ENCODE results near the gene ABCD1.
"Not testable (repeated sequence)": the region's sequence is repeated elsewhere in the genome, so short reads cannot be mapped to it uniquely, and the experiment has no call there.

Gene ABCD1

DNA sequence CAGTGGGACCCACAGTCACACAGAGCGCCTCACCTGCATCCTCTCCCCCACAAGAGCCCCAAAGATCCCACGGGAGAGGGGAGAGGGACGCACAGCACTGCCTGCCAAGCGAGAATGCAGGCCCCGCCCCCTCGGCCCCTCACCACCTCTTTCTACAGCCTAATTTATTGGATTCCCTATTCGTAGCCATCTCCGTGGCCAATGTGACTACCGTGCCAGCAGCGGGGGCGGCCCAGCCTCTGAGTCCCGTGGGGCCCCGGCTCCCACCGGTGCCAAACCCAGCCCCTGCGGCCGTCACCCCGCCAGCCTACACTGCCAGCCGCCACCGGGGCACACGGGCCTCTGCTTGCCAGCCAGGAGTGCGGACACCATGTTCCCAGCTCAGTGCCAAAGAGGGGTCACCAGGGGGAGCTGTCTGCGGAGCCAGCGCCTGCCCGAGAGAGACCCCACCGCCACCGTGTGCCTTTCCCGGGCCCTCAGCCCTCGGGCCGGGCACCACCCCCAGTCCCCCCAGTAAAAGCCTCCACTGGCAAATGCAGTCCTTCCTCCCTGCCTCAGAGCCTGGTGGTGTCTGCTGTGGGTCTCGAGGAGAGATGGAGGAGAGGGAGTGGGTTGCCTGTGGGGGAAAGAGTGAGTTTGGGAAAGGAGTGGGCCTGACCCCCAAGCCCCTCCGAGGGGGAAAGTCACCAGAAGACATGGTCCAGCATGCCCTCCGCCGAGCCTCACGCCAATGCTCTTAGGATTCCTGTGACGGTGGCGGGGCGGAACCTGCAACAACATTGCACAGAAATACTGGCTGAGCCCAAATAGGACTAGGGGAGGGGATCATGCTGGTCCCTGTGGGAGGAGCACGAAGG is 19.8 kb downstream of the ABCD1 start:
- H3K27ac ChIP-seq, result peak overlapping the region in 2 of 21 experiments; percentile 14 to 31
- no peak overlapping the region for H3K4me3 ChIP-seq

DNA sequence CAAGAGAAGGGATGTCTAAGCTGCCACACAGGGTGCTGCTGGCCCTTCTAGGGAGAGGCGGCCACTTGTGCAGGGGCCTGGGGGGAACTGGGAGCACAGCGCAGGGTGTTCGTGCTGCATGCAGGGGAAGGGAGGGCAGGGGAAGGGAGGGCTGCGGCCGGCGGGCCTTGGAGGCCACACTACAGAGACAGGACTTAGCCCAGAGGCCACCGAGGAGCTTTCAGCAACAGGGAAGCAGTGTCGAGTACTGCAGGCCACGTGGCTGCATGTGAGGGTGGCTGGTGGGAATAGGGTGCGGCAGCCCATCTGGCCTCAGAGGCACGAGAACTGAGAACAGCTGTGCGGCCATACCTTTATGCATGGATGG is 20.4 kb downstream of the ABCD1 start:
- not testable (repeated sequence) for H3K4me3 ChIP-seq, H3K27ac ChIP-seq

DNA sequence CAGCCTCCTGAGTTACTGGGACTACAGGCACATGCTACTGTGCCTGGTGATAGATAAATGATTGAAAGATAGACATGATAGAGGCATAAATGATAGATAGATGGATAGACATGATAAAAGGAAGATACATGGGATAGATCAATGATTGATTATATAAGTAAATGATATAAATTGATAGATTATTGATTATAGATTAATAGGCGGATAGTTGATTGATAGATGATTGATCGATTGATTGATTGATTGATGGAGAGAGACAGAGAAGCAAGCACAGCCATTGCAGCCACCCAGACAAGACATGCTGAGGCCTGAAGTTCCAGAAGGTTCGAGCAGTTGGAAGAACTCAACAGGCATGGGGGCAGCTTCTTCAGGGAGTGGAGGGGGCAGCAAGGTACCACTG is 21.7 kb downstream of the ABCD1 start:
- H3K27ac ChIP-seq, result no peak overlapping the region
- no peak overlapping the region for H3K4me3 ChIP-seq

- not testable (repeated sequence) for H3K4me3 ChIP-seq, H3K27ac ChIP-seq
Measured at GRCh38 chrX:153746991-153747390, 22.3 kb downstream of the ABCD1 start.

- not testable (repeated sequence) for H3K27ac ChIP-seq, H3K4me3 ChIP-seq
Measured at GRCh38 chrX:153749017-153749416, 24.4 kb downstream of the ABCD1 start.

DNA sequence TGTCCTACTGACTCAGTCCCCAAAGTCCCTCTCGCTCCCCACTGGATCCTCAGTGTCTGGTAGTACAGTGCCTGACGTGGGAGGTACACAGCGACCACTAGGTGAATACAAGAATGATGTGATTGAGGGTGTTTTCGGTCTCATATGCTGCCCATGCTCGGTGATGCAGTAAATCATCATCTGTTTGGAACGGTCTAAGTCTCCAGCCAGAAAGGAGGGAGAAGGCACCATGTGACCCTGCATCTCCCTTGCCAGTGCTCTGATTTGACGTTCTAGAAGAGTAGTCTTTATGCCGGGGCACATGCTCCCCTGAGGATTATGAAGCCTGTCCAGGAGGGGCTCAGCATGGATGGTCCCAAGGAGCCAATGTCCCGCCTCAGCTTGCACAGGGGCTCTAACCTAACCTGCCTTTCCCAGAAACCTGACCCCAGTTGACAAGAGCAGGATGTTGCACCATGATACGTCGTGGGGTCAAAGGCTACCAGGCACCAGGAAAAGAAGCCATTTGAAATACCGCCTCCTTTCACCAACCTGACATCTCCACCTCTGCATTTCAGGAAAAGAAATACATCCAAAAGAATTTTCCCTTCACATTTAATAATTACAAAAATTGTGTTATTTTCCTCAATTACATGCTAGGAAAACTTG is 25.6 kb downstream of the ABCD1 start:
- Histone ChIP-seq H3K27ac (no peak overlapping the region), H3K4me3 (no peak overlapping the region)

- H3K27ac ChIP-seq, result no peak overlapping the region
Measured at GRCh38 chrX:153755136-153755535, 30.5 kb downstream of the ABCD1 start.

GRCh38 chrX:153761863-153762262 is 37.2 kb downstream of the ABCD1 start:
- Histone ChIP-seq H3K27ac (no peak overlapping the region), H3K4me3 (no peak overlapping the region)

More at GRCh38 chrX:153755136-153755535, 30.5 kb downstream of the ABCD1 start:
- H3K4me3 ChIP-seq, result no peak overlapping the region

DNA sequence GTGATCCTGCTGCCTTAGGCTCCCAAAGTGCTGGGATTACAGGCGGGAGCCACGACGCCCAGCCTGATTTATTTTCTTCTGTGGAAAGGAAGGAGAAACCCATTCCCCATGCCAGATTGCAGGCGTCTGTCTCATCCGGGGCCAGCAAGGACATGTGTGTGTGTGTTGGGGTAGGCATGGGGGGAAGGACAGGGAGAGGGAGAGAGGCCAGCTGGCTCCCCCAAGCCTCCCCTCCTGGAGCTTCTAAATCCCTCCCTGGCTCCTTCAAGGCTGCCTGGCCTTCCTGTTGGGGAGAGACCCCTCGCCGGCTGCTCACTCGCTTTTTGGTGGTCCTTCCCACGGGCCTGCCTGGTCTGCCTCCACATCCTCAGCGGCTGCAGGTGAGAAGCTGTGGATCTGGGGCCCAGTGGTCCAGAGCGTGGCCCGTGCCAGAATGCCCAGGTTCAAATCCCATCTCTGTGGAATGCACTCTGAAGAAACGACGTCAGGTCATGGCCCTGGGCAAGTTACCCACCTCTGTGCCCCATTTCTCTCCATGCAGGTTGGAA is 38.0 kb downstream of the ABCD1 start:
- Histone ChIP-seq H3K4me3 (no peak overlapping the region), H3K27ac (no peak overlapping the region)

- no peak overlapping the region for H3K4me3 ChIP-seq
Measured at GRCh38 chrX:153763298-153763932, 38.8 kb downstream of the ABCD1 start.

DNA sequence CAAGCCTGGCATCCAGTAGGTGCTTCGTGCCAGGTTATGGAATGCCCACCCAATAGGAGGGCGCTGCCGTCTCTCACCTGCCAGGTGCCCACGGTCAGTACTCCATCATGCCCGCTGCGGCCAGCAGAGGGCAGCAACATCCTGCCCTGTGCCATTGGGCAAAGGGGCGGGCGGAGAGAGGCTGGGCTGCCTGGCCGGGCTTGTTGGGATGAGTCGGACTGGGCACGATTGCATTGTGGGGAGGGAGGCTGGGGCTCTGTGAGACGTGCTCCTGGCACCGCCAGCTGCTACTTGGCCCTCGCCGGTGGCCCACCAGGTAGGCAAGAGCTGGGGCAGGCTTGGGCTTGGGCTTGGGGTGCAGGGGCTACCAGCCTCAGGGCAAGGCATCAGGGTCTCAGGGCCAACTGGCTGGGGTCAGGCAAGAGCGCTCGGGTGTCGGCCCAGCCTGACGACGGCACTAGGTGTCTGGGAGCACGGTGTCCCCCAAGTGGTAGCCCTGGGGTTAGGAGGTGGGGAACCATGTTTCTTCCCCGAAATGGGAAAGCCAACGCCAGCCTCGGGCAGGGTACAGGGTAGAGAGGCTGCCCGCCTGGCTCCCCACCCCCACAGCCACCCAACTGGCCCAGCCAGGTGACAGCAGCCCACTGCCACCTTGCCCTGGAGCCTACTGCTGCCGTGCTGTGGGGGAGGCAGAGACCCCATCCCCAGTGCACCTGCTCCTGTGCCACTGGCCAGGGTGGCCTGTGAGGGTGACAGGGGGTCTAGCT is 39.5 kb downstream of the ABCD1 start, which contains the start of gene PLXNB3:
TSS of gene PLXNB3 (plus strand) at position 261 of the 767 bp plus-strand sequence. CDS start 1,287 bp downstream, outside the sequence.
- Histone ChIP-seq H3K4me3 (peak within 1 kb of the TSS in 3 of 7 experiments; percentile 14 to 33 (median 16)), H3K27ac (peak within 1 kb of the TSS in 8 of 21 experiments; percentile 23 to 62 (median 40))

More at GRCh38 chrX:153763298-153763932, 38.8 kb downstream of the ABCD1 start:
- H3K27ac ChIP-seq, result no peak overlapping the region

GRCh38 chrX:153764786-153765137 is 40.1 kb downstream of the ABCD1 start:
- H3K27ac ChIP-seq, result peak overlapping the region in 6 of 21 experiments; percentile 16 to 62 (median 34)
- peak overlapping the region in 2 of 7 experiments; percentile 14 to 33 for H3K4me3 ChIP-seq

DNA sequence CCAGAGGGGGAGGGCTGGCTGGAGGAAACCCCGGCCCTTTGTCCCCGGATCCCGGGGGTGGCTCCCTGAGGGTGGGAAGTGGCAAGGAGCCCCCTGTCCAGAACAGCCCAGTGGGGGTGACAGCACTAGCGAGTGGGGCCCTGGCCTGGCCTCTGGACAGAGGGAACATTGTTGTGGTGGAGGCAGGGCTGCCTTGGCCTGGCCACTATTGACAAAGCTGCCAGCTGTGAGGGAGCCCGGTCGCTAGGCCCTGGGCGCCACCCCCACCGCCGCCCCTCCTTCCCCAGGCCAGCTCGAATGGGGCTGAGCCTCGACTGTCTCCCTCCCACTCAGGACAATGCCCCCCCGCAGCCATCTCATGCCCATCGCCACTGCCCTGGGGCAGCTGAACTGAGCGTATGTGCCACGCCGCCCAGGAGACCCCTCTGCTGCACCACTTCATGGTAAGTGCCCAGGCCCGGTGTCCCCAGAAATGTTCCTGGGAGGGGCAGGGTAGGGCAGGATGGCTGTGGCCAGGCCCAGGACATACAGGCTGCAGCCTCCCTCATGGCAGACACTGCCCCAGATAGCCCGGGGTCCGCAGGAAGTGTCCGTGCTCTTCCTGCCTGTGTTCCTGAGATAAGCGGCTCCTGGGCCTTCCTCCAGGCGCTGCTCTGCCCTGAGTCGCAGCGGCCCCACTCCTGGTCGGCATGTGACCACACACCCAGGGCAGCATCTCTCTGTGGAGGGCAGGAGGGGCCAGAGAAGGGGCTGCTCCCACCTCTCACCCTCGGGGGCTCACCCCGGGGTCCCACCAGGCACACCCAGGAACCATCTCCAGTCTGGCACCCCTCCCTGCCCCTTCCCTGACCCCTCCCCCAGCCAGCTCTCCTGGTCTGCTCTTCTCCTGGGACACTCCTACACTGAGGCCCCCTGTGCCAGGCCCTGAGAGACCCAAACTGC is 40.8 kb downstream of the ABCD1 start:
- H3K4me3 ChIP-seq, result peak overlapping the region in 2 of 7 experiments; percentile 14 to 16
- H3K27ac ChIP-seq, result peak overlapping the region in 13 of 21 experiments; percentile 3 to 69 (median 38)

DNA sequence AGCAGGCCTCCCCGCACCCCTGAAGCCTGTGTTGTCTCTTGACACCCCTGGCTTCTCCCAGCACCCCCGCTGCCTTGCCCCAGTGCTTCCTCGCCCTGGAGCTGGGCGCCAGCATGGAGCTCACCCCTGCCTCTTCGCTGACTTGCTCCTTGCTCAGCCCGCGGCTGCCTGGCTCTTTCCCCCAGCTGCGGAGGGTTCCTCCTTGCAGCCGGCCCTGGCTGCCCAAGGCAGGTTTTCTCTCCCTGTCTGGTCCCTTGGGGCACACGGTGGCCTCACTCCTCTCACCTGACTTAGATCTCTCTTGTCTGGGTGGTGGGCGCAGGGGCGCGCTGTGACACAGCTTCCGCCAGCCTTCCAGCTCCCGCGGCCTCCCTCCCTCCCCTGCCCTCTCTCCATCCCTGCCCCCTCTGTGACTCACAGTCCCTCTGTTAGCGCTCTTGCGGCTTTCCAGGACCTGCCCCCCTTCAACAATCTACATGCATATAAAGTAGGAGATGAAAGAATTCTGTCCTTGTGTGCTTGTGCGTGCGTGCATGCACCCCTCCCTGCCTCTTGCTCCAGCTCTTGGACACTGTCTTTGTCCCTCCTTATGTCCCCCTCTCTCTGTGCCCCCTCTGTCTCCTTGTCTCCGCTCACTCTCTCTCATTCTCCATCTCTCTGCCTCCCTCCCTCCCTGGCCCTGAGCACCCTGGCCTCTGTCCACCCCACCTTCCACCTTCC is 41.6 kb downstream of the ABCD1 start:
- Histone ChIP-seq H3K27ac (peak overlapping the region in 11 of 21 experiments; percentile 10 to 69 (median 41)), H3K4me3 (peak overlapping the region in 1 of 7 experiments; percentile 16)

DNA sequence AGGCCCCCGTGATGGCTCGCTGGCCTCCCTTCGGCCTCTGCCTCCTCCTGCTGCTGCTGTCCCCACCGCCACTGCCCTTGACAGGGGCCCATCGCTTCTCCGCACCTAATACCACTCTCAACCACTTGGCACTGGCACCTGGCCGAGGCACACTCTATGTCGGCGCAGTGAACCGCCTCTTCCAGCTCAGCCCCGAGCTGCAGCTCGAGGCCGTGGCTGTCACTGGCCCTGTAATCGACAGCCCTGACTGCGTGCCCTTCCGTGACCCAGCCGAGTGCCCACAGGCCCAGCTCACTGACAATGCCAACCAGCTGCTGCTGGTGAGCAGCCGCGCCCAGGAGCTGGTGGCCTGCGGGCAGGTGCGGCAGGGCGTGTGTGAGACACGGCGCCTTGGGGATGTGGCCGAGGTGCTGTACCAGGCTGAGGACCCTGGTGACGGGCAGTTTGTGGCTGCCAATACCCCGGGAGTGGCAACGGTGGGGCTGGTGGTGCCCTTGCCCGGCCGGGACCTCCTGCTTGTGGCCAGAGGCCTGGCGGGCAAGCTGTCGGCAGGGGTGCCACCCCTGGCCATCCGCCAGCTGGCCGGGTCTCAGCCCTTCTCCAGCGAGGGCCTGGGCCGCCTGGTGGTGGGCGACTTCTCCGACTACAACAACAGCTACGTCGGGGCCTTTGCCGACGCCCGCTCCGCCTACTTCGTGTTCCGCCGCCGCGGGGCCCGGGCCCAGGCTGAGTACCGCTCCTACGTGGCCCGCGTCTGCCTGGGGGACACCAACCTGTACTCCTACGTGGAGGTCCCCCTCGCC is 42.4 kb downstream of the ABCD1 start:
- Histone ChIP-seq H3K27ac (no peak overlapping the region), H3K4me3 (no peak overlapping the region)

DNA sequence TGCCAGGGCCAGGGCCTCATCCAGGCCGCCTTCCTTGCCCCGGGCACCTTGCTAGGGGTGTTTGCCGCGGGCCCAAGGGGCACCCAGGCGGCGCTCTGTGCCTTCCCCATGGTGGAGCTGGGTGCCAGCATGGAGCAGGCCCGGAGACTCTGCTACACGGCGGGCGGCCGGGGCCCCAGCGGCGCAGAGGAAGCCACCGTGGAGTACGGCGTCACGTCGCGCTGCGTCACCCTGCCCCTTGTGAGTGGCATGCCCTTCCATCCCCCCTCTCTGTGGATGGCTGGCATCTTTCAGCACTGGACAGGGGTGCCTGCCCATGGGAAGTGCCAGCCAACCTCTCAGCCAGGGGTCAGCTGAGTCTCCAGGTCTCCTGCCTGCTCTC is 43.0 kb downstream of the ABCD1 start:
- Histone ChIP-seq H3K27ac (no peak overlapping the region), H3K4me3 (no peak overlapping the region)
